Endometrial microvascular endothelial cells (primary cell): ENCODE data around the gene RPTOR. TPM values are rescaled to one million over a fixed set of nuclear protein-coding genes. Genes with fewer than 3 reads are reported as not detected.

Experiments
- in situ Hi-C: cut with HindIII; loops from 2 replicates; pipeline ENCODE4 v1.10.0; 2017; ENCODE audit warnings: low sequenced_read_pairs, low pct_unique_long_range_greater_than_20kb; ENCODE audit errors: inconsistent ontology term
- total RNA-seq: library from RNA; depleted of rRNA; stranded (reverse); fragments of >200 nt; gene quantifications from one replicate; pipeline ENCODE4 v1.2.3, GENCODE V29; 2015; ENCODE audit errors: inconsistent ontology term

The RPTOR gene
- total RNA-seq, 1 donor from 2014 or later, result 28.2 TPM

DNA sequence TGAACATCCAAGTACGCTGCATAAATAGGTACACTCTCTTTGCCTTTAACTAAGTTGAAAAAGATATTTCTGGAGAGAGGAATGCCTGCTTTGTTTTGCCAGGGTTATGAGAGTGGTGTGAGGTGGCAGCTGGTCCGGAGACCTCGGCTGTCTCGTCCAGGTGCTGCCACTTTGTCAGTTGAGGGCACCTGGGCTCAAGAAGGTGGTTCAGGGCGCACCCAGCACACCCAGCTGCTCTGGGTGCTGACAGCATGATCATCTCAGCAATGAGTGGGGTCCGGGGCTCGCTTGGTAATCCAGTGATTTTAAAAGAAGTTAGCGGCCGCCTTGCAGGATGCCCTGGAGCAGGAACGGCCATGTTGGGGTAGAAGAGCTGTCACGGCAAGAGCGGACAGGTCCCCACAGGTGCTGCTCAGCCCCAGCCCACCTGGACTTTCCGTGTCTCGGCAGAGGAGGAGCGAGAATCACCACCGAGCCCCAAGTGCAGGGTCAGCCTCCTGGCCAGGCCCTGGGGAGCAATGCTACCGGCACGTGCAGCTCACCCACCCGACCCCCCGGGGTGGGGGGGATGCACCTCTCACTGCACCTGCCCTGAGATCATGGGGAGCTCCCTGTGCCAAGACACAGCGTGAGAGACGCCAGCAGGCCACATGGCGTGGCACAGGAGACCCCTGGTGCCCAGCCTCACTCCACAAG is 379.6 kb downstream of the RPTOR start:
- in situ Hi-C loops, result no loop called here

DNA sequence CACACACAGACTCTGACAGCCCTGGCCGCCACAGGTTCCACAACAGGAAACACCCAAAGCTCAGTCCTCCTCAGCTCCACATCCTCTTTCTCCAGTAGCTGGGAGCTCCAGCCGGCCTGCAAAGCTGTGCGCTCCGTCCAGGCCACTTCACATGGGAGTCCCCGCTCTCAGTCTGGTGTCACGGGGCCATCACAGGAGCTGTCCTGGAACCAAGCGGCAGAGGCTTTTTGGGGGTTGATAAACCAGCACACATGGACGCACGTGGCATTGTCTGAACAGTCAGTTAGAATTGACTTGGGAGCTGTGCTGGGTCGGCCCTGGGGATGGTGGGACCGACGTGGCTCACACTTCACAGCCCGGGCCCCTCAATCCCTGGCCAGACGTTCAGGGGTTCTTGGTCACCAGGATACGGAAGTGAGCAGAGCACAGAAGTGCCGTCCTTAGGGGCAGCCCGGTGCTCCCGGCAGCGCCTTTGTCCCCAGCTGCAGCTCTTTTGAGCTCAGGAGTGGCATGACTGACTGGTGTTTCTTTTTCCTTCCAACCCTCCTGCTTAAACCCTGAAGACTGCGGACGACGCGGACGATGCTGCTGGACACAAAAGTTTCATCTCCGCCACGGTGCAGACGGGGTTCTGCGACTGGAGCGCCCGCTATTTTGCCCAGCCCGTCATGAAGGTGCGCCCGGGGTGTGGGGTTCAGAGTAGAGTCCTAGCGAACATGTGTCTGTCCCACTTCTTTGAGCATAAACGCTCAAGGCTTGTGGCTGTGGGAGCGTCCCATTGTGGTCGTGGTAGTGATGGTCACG is 380.4 kb downstream of the RPTOR start:
- in situ Hi-C loops, result no loop called here

DNA sequence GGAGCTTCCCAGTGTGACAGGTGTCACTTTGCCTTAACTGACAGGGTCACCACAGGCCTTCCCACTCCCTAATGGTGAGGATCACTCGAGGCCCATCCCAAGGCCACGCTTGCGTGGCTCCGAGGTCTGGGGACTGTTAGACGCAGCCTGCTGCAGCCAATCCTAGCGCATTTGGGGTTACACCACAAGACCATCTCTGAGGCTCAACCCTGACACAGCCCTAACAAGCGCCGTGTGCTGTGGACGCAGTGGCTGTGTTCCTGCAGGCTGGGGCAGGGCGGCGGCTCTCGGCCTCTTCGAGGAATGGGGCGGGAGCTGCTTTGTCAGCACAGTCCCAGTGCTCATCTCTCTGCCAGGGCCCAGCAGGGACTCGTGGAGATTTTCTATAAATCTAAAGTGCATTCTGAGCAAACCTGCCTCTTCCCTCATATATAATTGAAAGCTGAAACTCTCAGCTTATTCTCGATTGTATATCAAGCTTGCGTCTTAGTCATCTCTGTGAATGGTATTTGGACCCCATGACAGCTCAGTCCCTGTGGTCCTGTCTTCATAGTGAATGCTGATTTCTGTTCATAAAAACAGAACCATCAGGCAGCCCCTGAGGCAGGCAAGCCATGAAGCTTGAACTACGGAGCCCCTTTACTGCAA is 381.2 kb downstream of the RPTOR start:
- in situ Hi-C loops, result no loop called here

DNA sequence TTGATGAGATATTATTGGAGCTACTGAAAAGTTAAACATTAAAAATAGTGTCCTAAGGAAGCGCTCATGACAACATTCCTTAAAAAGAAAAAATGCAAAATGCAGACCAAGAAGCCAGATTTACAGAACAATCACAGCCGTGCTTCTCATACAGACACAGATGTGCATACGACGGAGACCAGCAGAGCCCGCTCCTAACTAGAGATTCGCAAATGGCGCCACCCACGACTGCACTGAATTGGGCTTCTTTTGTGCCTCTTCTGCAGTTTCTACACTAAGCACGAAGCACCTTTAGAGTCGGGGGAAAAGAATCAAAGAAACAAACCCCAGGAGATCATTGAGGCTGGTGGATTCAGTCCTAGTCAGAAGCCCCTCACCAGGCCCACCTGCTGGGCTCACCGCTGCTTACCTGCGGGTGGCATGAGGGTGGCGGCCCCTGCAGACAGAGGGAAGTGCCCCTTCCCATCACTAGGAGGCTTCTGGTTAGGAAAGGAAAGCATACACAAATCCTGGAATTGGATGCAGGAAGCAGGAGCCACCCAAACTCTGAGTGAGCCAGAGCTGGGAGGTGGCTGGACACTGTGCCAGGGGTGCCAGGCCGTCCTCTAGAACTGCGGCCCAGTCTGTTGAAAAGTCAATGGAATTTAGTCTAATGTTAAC is 382.1 kb downstream of the RPTOR start:
- in situ Hi-C loops, result no loop called here

DNA sequence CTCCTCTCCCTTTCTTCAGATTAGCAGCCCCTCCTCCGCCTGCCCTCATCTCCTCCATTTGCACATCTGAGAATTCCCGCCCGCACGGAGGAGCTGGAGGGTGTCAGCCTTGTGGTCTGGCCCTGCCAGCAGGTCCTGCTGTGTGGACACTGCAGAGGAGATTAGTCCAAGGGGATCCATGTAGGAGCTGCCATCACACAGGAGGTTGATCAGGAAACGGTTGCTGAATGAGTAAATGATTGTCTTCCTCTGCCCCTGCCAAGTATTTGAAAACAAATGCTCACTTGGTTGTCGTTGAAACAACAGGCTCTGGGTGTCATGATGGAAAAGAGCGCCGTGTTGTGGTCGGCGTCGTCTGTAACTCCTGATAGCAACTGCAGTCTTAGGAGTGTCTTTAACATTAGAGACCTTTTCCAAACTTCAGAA is 383.2 kb downstream of the RPTOR start:
- in situ Hi-C loops, result no loop called here

DNA sequence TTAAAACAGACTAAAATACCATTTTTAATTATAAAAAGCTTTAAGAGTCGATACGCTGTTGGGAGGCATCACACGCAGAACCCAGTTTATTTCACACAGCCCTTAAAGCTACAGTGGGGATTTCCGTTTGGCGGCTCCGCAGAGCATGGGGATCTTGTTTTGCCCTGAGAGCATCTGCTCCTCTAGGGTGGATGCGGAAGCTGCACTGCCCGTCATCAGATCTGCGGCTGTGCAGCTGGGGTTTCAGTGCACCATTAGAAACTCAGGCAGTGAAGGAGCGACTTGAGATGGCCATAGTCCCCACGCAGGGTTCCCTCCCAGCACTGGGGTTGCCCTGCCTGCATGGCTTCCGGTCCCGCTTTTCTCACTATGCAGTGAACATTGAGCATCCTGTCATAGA is 384.8 kb downstream of the RPTOR start:
- in situ Hi-C loops, result no loop called here

DNA sequence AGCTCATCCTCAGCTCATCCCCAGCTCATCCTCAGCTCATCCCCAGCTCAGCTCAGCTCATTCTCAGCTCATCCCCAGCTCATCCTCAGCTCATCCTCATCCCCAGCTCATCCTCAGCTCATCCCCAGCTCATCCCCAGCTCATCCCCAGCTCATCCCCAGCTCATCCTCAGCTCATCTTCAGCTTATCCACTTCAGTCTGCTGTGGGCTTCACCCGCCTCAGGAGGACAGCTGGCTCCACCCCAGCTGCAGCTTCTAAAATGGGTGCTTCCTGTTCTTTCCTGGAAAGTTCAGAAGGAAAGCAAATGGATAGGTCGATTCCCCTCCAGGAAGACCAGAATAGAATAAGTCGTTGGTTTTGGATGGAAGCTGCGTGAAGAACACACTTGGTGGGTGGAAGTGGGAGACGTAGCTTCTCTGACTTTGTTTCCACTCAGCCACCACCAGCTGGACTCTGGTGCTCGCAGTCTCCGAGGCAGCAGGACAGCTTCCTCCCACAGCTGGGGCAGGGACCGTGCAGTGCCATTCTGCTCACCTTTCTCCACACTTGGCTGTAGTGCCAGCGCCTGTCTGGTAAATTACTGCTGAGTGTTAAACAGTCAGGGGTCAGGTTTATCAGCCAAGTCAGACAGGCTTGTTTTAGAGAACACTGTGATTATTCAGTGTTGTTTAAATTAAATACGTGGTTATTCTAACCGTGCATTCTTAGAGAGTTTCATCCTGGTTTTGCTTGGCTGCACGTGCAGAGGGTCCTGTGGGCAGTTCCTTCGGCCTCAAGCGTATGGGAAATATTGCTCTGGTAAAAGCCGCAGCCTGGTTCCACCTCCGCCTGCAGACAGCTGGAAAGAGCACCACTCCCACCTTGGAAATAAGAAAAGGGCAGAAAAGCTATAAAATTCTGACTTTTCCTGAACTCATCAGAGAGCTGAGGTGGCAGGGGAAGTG is 386.0 kb downstream of the RPTOR start:
- in situ Hi-C loops, result no loop called here

DNA sequence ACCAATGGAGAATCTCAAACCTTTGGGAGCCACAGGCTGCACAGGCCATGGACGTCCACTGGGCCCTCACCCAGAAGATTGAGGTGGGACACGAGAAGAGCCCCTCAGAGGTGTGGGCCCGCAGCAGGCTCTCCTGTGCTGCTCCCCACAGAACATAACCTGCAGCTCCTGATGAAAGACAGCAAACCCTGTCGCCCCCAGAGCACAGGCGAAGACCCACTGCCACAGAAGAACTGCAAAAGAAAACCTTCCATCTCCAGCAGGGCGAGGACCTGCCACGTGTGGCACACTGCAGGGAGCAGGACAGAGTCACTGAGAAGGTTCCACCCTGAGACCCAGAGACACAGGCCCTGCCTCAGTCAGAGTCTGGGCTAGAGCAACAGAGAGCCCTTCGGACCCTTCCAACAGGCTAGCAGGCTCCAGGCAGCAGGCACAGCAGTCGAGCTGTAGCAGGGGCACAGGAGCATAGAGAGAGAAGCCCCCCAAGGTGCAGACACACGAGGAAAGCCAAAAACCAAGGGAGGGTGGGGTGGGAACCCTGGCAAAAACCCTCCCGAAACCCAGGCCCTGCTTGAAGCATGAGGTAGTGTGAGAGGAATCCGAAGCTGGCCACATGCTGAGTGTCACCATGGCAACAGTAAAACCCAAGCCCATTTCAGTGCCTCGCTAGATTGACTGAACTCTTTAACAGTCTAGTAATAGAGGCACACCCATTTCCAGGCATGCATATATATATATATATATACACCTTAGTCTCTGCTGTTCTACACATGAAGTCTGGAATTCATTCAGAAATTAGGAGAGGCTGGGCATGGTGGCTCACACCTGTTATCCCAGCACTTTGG is 387.0 kb downstream of the RPTOR start:
- in situ Hi-C loops, result no loop called here

DNA sequence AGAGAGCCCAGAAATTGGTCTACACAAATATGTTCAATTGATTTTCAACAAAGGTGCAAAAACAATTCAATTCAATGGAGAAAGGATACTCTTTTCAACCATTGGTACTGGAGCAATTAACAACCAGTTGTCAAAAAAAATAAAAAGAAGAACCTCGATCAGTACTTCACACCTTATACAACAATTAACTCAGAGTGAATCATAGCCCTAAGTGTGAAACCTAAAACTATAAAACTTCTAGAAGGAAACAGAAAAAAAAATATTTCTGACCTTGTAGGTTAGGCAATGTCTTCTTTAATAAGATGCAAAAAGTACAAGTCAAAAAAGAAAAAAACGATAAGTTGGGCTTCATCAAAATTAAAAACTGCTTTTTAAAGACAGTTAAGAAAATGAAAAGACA is 390.9 kb downstream of the RPTOR start:
- in situ Hi-C loops, result no loop called here

DNA sequence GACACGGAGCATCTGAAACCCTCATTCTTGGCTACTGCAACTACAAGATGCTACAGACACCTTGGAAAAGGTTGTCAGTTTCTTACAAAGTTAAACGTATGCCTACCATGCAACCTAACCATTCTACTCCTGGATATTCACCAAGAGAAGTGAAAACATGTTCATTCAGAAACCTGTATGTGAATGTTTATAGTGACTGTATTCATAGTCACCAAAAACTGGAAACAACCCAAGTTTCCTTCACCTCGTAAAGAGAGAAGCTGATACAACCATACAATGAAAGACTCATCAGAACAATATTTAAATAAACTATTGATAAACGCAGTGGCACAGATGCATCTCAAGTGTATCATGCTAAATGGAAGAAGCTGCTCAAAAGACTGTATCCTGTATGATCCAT is 391.6 kb downstream of the RPTOR start:
- in situ Hi-C loops, result no loop called here

DNA sequence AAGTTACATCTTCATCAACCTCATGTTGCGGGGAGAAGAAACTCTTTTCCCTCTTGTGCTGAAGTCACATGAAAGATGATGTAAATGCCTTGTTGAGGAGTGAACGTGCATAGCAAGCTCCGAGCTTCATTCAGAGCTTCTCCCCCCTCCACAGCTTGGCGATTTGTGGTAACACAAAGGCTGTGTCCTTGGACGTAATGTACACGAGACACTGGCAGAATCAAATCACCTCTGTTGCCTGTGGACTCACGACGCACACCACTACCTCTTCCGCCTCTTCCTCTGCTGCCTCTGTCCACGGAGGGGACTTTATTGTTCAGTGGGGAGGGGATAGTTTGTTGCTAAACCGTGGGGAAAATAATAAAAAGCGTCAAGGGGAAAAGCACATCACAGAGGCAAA is 392.1 kb downstream of the RPTOR start:
- in situ Hi-C loops, result no loop called here

DNA sequence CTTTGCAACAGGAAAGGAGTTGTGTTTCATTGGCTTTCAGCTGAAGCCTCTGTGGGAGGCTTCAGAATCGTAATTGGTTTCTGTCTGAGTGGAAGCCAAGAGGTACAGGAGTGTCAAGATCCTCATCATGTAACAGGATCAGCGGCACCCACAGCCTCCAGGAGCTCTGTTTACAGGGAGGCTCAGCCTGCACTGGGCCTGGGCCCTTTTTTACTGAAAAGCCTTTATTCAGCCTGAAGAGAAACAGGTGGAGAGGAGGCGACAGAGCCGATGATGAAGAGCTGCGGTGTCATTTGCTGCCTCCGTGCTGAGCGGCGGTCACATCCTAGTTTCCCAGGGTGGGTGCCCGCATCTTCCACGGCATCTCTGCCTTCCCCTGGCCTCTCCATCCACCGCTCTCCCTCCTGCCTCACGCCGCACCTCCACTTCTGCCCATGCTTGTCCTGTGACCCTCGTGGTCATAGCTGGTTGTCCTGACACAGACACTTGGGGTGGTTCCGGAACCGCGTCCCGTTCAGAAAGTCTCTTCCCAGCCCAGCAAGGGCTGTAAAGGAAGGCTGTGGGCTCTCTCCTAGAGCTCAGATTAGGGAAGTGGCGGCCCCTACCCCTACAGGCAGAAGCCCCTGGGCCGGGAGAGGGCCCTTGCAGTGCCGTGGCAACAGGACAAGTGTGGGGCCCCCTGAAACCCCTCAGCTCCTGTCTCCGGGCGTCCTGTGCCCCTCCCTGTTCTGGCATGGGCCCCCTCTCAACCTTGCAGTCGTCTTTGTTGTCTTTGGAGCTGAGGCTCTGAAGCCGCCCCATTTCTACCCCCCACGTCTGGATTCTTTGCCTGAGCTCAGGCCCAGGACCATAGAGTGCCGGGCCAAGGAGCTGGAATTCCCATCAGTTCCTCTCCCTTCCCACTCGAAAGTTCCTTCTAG is 393.1 kb downstream of the RPTOR start:
- in situ Hi-C loops, result no loop called here

DNA sequence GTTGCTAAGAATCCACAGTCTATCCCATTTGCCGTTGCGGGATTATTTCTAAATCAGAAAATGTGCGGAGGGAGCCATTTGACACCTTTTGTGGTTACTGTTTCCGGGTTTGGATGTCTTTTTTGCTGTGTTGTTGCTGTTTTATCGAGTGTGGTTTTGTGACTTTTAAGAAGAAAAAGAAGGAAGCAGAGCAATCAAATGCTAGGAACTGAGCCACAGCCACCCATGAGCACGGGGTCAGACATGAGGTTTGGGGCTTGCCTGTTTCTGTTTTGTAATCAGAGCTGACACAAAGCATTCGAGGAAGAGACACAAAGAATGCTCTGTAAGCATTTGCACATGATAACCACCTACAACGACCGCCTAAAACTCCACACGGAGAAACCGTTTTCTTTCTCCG is 393.9 kb downstream of the RPTOR start:
- in situ Hi-C loops, result no loop called here

DNA sequence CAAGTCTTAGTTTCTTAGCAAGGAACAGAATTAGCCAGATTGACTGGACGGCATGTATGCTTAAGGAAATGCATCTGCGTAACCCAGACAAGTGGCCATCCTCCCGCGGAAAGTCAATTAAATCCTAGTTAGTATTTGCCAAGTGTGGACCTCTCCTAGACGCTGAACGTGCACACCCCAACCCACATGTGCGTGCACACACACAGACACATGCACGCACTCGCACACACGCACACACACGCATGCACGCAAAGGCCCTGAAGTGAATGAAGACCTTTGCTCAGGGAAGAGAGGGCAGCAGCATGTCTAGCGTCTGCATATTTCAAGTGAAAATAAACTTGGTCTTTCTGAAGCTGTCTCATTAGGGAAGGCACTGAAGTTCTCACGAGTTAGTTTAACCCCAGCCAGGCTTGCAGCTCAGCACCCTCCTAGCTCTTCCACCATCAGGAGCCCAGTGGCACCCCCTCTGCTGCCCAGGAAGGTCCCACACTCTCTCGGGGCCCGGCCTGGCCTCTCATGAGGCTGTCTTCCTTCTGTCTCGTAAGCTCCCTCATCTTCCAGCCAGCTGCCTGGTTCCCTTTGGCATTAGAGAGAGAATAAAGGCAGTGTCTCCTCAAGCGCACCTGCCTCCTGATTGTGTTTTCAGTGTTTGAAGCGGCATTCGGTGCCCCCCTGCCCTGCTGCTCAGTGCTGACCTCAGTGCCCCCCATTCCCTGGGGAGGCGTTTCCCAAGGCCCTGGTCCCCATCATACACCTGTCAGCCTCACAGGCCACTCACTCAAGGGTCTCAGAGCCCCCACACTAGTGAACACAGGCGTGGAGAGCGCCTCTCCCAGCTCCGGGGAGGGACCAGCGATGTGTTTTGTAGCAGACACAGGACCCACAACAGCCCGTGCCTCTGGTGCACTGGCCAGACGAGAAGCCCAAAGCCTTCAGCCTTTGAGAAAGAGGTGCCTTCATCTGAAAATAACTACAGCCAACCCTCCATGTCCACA is 394.8 kb downstream of the RPTOR start:
- in situ Hi-C loops, result no loop called here
